ENCODE results near the gene AGAP3. TPM values are rescaled to one million over a fixed set of nuclear protein-coding genes. Genes with fewer than 3 reads are reported as not detected.

The AGAP3 gene
- total RNA-seq, 1 donor from 2014 or later: 156 TPM

GRCh38 chr7:151053751-151054150, 32.5 kb upstream of the AGAP3 start:
- Mint-ChIP-seq H3K27ac (ENCODE audit: unreplicated experiment) (no peak overlapping the region), H3K9me3 (ENCODE audit: unreplicated experiment) (peaks cover 1% of the 10 kb centered on the region), H3K27me3 (ENCODE audit: low read depth, unreplicated experiment) (peaks cover 18% of the 10 kb centered on the region), H3K36me3 (ENCODE audit: low read depth, unreplicated experiment) (peaks cover 21% of the 10 kb centered on the region), H3K4me3 (ENCODE audit: unreplicated experiment) (no peak overlapping the region), H3K4me1 (ENCODE audit: low read depth, unreplicated experiment) (peaks cover 15% of the 10 kb centered on the region)
- no peak for FAIRE-seq
- no peak for DNase-seq (ENCODE audit: low read depth)
- Histone ChIP-seq H3K9me3 (ENCODE audit: insufficient read depth, low read depth, low read length) (no peaks in the 10 kb centered on the region), H3K4me1 (ENCODE audit: insufficient read depth, low read length) (peaks cover 17% of the 10 kb centered on the region), H3K36me3 (ENCODE audit: insufficient read depth, low read length) (no peaks in the 10 kb centered on the region), H4K20me1 (ENCODE audit: insufficient read depth, low read length) (peaks cover 27% of the 10 kb centered on the region), H3K27ac (ENCODE audit: low read depth, low read length) (no peak overlapping the region), H3K9ac (ENCODE audit: low read length) (no peak overlapping the region), H3K27me3 (ENCODE audit: insufficient read depth, low read length) (peaks cover 5% of the 10 kb centered on the region), H3K4me3 (ENCODE audit: insufficient read depth, low read depth, low read length) (no peak overlapping the region), H2AFZ (ENCODE audit: low read depth, low read length) (no peak overlapping the region), H3K79me2 (ENCODE audit: insufficient read depth, low read length) (no peaks in the 10 kb centered on the region), H3K4me2 (ENCODE audit: low read length) (no peak overlapping the region)
- TF ChIP-seq EZH2 (IDR thresholded peaks at IDR 0.05; ENCODE audit: insufficient read depth, low read length) (no peak), CTCF (IDR thresholded peaks at IDR 0.05; ENCODE audit: insufficient read depth, low read depth, low read length) (no peak)

- peaks cover 16% of the 10 kb centered on the region for H3K79me2 ChIP-seq (ENCODE audit: insufficient read depth, low read length)
- H3K36me3 Mint-ChIP-seq (ENCODE audit: low read depth, unreplicated experiment): peaks cover 18% of the 10 kb centered on the region
- H3K9me3 Mint-ChIP-seq (ENCODE audit: unreplicated experiment): peaks cover 1% of the 10 kb centered on the region
- H4K20me1 ChIP-seq (ENCODE audit: insufficient read depth, low read length): peaks cover 32% of the 10 kb centered on the region
- FAIRE-seq (no peak), DNase-seq (ENCODE audit: low read depth) (no peak)
- H3K9me3 ChIP-seq (ENCODE audit: insufficient read depth, low read depth, low read length): no peaks in the 10 kb centered on the region
- no peak overlapping the region for H3K9ac ChIP-seq (ENCODE audit: low read length)
- TF ChIP-seq CTCF (IDR thresholded peaks at IDR 0.05; ENCODE audit: insufficient read depth, low read depth, low read length) (no peak), EZH2 (IDR thresholded peaks at IDR 0.05; ENCODE audit: insufficient read depth, low read length) (no peak)
- H3K4me3 Mint-ChIP-seq (ENCODE audit: unreplicated experiment): peak overlapping the region; percentile 94
- no peak overlapping the region for H3K27ac ChIP-seq (ENCODE audit: low read depth, low read length)
- peaks cover 10% of the 10 kb centered on the region for H3K27me3 Mint-ChIP-seq (ENCODE audit: low read depth, unreplicated experiment)
- no peaks in the 10 kb centered on the region for H3K27me3 ChIP-seq (ENCODE audit: insufficient read depth, low read length)
- no peaks in the 10 kb centered on the region for H3K36me3 ChIP-seq (ENCODE audit: insufficient read depth, low read length)
- peak overlapping the region; percentile 87 for H3K27ac Mint-ChIP-seq (ENCODE audit: unreplicated experiment)
- peaks cover 23% of the 10 kb centered on the region for H3K4me1 Mint-ChIP-seq (ENCODE audit: low read depth, unreplicated experiment)
- no peak overlapping the region for H3K4me3 ChIP-seq (ENCODE audit: insufficient read depth, low read depth, low read length)
- peak overlapping the region; percentile 91 for H3K4me2 ChIP-seq (ENCODE audit: low read length)
- no peak overlapping the region for H2AFZ ChIP-seq (ENCODE audit: low read depth, low read length)
- peaks cover 30% of the 10 kb centered on the region for H3K4me1 ChIP-seq (ENCODE audit: insufficient read depth, low read length)
Observed at GRCh38 chr7:151056283-151056665, 30.0 kb upstream of the AGAP3 start.

DNA sequence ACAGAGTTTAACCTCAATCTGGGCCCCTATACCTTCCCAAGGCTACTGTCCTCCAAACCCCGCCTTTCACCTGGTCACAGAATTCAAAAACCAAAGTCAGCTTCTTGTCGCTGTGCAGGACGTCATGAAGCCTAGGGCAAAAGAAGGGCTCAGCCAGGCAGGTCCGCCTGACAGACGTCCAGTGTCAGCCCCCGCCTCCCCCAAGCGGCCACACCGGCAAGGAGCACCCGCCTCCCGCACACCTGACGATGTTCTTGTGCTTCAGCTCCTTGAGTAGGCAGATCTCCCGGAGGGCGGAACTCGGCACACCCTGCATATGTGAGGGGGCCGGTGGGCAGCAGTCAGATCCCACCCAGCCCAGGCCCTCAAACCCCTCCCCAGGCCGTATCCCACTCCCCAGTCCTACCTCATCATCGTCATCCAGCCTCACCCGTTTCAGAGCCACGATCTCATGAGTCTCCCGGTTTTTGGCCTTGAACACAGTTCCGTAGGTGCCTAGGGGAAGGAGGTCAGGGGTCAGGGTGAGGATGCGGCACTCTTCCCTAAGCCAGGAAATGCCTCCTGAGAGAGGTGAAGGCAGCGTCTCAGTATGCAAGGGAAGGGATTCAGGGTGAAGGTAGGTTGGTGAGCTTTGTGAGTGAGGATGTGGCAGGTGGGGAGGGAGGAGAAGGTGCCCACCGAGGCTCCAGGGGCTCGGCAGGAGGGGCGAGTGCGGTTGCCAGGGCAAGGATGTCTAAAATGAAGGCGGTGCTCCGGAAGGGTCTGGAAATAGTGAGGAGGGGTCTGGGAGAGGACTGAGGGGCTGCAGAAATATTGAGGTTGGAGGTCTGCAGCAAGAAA, 29.4 kb upstream of the AGAP3 start:
- Mint-ChIP-seq H3K27ac (ENCODE audit: unreplicated experiment) (peak overlapping the region; percentile 87), H3K4me3 (ENCODE audit: unreplicated experiment) (peak overlapping the region; percentile 94), H3K36me3 (ENCODE audit: low read depth, unreplicated experiment) (peaks cover 18% of the 10 kb centered on the region), H3K4me1 (ENCODE audit: low read depth, unreplicated experiment) (peaks cover 29% of the 10 kb centered on the region), H3K27me3 (ENCODE audit: low read depth, unreplicated experiment) (peaks cover 10% of the 10 kb centered on the region), H3K9me3 (ENCODE audit: unreplicated experiment) (peaks cover 1% of the 10 kb centered on the region)
- H3K36me3 ChIP-seq (ENCODE audit: insufficient read depth, low read length): no peaks in the 10 kb centered on the region
- H3K9me3 ChIP-seq (ENCODE audit: insufficient read depth, low read depth, low read length): no peaks in the 10 kb centered on the region
- no peaks in the 10 kb centered on the region for H3K27me3 ChIP-seq (ENCODE audit: insufficient read depth, low read length)
- TF ChIP-seq EZH2 (IDR thresholded peaks at IDR 0.05; ENCODE audit: insufficient read depth, low read length): no peak
- TF ChIP-seq CTCF (IDR thresholded peaks at IDR 0.05; ENCODE audit: insufficient read depth, low read depth, low read length): no peak
- peak overlapping the region; percentile 65 for H3K9ac ChIP-seq (ENCODE audit: low read length)
- peak overlapping the region; percentile 83 for H2AFZ ChIP-seq (ENCODE audit: low read depth, low read length)
- FAIRE-seq (no peak), DNase-seq (ENCODE audit: low read depth) (no peak)
- peak overlapping the region; percentile 80 for H3K4me3 ChIP-seq (ENCODE audit: insufficient read depth, low read depth, low read length)
- H3K27ac ChIP-seq (ENCODE audit: low read depth, low read length): no peak overlapping the region
- peak overlapping the region; percentile 91 for H3K4me2 ChIP-seq (ENCODE audit: low read length)
- peaks cover 36% of the 10 kb centered on the region for H3K4me1 ChIP-seq (ENCODE audit: insufficient read depth, low read length)
- peaks cover 35% of the 10 kb centered on the region for H4K20me1 ChIP-seq (ENCODE audit: insufficient read depth, low read length)
- peaks cover 22% of the 10 kb centered on the region for H3K79me2 ChIP-seq (ENCODE audit: insufficient read depth, low read length)

All from astrocyte (in vitro differentiated cells and primary cell).